ENCODE measurements around the gene ARHGEF16.

Gene ARHGEF16

GRCh38 chr1:3469849-3470649, 15.6 kb downstream of the ARHGEF16 start:
- no peak for DNase-seq

- no peak for DNase-seq
These were observed 16.3 kb downstream of the ARHGEF16 start for GRCh38 chr1:3470650-3471355.

- DNase-seq, result no peak
These were observed 17.1 kb downstream of the ARHGEF16 start for GRCh38 chr1:3471356-3472087.

GRCh38 chr1:3472088-3472850, 17.8 kb downstream of the ARHGEF16 start:
- DNase-seq, result no peak

- no peak for DNase-seq
These were observed 18.4 kb downstream of the ARHGEF16 start for GRCh38 chr1:3472906-3473305.

GRCh38 chr1:3473381-3473844, 18.9 kb downstream of the ARHGEF16 start:
- DNase-seq, result no peak

GRCh38 chr1:3474016-3474415, 19.6 kb downstream of the ARHGEF16 start:
- DNase-seq, result no peak

- DNase-seq, result no peak
These were observed 20.0 kb downstream of the ARHGEF16 start for GRCh38 chr1:3474421-3474820.

- no peak for DNase-seq
These were observed 21.5 kb downstream of the ARHGEF16 start for GRCh38 chr1:3475839-3476573.

GRCh38 chr1:3476666-3477065, 22.2 kb downstream of the ARHGEF16 start:
- DNase-seq, result no peak

GRCh38 chr1:3477241-3477995, 23.0 kb downstream of the ARHGEF16 start:
- DNase-seq, result no peak

GRCh38 chr1:3478187-3478586, 23.7 kb downstream of the ARHGEF16 start:
- no peak for DNase-seq

GRCh38 chr1:3479511-3480368, 25.3 kb downstream of the ARHGEF16 start:
- no peak for DNase-seq

GRCh38 chr1:3480369-3480719, 25.9 kb downstream of the ARHGEF16 start:
- no peak for DNase-seq

GRCh38 chr1:3481046-3481445, 26.6 kb downstream of the ARHGEF16 start:
- no peak for DNase-seq

- DNase-seq, result no peak
These were observed 27.4 kb downstream of the ARHGEF16 start for GRCh38 chr1:3481836-3482375.

GRCh38 chr1:3482378-3482849, 27.9 kb downstream of the ARHGEF16 start:
- no peak for DNase-seq

GRCh38 chr1:3483380-3483779, 28.9 kb downstream of the ARHGEF16 start:
- no peak for DNase-seq

GRCh38 chr1:3483801-3484444, 29.5 kb downstream of the ARHGEF16 start:
- DNase-seq, result peak; percentile 32

All from CD4-positive, alpha-beta T cell treated with Interleukin-17A for 1 hour (primary cell).